HG02884 (cell line): ENCODE results near the gene CCDC85C.

Experiments
- ATAC-seq: cut with Tn5 transposase; IDR thresholded peaks from one replicate; pipeline ENCODE4 v1.9.1; 2021; ENCODE audit warnings: mild to moderate bottlenecking, moderate library complexity; ENCODE audit not compliant: unreplicated experiment

CCDC85C gene

DNA sequence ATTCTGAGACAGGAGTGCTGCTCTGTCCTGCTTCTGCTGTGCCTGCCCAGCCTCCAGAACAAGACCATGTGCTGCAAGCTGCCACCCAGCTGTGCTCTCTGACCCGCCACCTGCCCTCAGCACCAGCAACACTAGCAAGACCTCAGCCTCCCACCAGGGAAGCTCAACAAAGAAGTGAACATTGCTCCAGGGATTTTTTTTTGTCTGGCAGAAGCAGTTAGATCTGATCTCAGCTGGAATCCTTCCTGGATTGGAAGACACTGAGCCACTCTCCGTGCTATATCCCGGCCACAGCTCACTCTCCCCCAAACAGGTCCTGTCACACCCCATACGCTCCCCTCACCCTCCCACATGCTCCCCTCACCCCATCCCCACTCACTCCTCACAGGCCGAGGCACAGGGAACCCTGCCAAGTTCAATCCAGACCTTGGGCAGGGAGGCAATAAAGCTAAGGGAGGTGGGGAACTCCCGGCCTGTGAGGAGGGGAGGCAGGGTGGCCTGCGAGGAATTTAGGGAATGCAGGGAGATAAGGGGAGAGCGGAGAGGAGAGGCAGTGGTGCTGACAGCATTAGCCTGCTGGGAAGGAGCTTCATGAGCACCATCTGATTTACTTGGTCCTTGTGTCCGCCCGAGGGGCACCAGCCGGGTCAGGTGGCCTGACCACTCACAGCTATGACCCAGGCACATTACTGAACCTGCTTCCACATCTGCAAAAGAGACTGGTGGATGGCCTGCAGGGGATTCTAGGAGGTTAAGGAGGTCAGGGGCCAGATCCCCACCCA is 29.7 kb downstream of the CCDC85C start:
- ATAC-seq: no peak

DNA sequence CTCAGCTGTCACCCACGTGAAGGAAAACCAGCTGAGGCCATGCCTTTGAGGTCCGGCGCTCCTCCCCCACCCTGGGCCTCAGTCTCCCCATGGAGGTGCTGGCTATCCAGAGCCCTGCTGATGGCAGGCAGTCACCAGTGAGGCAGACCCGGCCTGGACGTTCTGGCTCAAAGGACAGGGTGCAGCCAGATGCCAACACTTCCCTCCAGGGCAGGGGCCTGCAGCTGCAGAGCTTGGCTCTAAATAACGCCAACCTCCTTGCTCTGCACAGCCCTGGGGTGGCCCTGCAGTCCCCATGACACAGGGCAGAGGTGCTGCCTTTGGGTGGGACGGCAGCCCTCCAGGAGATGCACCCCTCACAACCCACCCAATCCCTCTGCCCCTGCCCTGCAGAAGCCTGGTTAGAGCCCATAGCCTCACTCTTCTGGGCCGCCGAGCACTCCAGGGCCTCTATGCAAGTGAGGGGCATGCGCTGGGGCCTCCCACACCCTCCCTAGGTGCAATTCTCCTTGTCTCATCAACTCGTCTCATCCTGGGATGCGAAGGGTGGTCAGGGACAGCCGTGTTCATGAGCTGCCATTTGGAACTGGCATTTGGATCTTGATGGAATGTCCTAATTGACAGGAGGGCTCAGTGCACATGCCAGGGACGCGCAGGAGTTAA is 30.4 kb downstream of the CCDC85C start:
- ATAC-seq: no peak

DNA sequence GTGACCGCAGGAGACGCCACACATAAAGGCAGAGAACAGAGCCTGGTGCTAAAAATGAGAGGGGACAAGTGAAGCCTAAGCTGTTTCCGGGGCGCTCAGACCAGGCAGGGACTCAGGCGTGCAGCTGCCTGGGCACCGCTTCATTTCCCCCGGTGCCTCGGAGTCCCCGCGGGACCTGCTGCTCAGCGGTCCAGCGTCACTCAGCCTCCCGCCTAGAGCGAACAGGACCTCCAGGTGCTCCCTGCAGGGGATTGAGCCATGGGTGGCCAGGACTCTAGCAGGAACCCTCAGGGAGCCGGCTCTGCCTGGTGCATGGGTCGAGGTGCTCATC is 31.0 kb downstream of the CCDC85C start:
- no peak for ATAC-seq

DNA sequence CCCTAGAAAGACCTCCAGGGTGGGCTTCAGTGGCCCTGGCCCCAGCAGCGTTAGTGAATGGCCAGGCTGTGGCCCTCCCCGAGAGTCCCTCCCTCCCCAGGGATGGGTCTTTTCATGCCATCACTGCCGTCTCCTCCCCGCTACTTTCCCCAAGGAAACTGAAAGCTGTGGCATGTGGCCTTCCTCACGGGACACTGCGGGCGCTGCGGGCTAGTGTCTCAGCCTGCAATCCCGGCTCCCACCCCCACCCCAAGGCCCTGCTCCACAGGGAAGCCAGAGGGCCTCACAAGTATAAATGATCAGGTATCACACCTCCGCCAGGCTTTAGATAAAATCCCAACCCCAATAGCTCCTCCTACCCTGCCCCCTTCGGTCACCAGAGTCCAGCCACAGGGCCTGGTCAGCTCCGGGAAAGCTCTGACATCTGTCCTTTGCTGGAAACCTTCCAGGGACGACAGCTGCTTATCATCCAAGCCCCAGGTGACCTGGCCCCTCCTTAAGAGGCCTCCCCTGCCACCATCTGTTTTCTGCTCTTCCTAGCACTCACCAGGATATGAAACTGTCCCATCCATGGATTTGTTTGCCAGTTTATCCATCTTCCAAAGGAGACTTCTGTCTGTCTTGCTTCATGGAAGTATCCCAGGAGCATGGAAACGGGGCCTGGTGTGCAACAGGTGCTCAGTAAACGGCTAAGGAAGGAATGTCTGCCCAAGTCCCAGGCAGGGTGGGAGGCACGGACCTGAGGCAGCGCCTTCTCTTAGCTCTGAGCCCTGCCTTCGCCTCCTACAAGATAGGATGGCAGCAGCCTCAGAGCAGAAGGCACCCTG is 31.6 kb downstream of the CCDC85C start:
- no peak for ATAC-seq

DNA sequence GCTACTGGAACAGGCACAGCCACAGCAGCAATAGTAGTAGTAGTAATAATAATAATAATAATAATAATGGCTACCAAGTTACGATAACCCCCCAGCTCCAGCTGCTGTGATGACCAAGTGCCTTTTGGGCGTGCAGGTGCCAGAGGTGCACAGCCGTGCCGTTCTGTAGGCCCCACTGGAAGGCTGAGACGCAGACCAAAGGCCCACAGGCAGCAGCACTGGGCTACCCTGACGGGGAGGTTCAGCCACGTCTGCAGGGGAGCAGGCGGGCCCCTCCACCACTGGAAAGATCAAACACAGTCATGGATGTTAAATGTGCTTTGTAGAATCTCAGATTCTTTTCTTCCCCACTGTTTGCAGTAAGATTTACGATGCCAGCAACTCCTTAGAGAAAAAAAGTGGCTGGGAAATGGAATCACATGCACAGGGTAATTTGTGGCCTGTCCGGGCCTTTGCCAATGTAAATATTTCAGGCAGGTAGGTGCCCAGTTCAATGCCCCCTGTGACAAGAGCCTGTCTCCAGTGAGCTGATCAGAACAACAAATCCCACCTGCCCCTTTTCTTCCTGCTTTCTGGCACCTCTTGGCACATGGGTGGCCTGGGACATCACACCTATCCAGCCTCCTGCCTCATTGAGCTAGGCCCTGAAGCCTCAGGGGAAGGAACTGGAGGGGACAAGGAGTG is 32.6 kb downstream of the CCDC85C start:
- ATAC-seq: no peak

DNA sequence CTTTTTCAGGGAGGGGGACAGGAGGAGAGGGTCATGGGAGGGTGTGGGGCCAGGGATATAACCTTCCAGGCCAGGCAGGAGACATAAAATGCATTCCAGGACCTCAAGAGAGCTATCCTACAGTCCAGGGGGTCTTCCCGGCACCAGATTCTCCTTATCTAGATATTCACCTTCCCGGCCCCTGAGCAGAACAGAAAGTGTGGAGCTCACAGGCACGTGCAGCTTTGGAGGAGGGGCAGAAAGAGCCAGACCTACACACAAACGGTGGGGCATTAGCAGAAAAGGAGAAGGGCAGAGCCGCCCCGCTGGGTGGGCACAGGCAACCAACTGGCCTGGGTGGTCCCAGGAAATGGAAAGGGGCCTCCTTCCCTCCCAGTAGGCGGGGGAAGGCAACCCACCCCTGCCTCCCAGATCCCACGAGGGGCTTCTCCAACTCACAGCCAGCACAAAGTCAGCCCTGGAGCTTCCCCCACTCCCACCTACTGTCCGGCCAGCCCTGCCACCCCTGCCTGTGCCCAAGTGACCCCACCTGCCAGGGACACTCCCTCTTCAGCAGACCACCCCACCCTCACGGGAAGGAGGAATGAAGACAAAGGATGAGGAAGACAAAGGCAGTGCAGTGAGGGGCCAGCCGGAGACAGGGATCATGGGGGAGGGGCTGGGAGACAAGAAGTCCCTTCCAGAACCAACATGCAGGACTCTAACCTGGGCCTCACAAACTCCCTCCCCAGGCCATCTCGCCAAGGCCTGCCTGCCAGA is 33.3 kb downstream of the CCDC85C start:
- no peak for ATAC-seq

DNA sequence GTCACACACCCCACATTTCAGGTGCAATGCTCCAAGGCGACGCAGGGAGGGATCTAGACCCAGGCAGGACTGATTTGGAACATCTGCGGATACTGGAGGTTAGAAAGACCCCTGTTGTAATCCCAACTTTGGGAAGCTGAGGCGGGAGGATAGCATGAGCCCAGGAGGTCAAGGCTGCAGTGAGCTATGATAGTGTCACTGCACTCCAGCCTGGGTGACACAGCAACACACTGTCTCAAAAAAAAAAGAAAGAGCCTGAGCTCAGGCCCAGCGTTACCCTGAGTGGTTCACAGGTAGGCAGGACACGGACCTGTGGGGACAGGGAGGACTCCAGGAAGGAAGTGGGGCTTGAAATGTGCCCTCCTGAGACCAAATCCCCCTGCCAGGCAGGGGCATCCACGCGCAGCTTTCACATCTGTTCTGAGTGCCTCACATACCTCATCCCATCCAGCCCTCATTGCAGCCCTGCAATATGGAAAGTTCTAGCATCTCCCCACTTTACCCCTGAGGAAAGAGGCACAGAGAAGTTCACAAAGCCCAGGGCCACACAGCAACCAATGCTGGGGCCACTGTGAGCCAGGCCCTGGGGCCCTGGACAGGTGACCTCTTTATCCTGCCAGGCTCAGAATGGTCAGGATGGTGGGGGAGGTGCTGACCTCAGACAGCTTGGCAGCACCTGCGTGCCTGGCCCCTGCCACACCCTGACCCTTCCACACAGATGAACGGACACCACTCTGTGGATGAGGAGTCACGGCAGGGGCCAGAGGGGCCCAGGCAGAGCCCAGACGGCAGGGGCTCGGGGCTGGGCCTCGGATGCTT is 34.1 kb downstream of the CCDC85C start:
- ATAC-seq: no peak

DNA sequence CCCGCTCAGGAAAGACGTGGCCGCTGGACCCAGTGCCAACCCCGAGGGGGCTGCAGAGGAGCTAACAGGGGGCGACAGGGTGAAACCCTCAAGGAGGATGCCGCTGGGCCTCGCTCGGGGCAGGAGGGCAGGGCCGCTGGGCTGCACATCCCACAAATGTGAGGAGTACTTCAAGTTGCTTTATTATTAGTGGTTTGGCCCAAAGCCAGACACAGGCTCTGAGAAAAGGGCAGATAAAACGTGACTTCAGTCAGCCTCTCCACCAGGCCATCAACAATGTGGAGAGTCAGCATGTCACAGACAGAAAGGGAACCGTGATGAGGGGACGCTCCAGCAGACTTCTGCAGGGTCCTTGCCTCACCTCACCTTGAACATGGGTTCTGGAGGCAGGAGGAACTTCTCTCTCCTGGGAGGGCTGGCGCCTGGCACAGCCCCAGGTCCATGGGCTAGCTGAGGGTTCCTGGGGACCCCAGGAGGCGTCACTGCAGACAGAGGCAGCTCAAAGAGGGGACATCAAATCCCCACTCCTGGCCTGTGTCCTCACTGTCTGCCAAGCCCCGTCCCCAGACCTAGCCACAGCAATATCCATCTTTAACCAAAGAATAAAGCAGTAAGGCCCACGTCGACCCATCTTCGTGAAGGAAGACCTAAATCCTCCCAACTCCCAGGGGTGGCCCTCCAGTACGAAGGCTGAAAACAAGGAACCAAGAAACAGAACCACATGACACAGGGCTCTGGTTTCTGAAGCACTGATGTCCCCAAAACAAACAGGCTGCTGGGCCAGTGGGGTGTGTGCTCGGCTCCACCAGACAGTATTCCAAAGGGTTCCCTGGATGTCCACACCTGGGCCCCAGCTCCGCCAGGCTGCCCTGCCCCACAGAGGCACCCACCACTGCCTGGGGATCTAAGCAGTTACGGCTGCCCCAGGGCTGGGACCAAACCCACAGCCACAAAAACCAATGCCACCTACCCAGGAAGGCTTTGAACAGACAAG is 35.1 kb downstream of the CCDC85C start:
- ATAC-seq: no peak

DNA sequence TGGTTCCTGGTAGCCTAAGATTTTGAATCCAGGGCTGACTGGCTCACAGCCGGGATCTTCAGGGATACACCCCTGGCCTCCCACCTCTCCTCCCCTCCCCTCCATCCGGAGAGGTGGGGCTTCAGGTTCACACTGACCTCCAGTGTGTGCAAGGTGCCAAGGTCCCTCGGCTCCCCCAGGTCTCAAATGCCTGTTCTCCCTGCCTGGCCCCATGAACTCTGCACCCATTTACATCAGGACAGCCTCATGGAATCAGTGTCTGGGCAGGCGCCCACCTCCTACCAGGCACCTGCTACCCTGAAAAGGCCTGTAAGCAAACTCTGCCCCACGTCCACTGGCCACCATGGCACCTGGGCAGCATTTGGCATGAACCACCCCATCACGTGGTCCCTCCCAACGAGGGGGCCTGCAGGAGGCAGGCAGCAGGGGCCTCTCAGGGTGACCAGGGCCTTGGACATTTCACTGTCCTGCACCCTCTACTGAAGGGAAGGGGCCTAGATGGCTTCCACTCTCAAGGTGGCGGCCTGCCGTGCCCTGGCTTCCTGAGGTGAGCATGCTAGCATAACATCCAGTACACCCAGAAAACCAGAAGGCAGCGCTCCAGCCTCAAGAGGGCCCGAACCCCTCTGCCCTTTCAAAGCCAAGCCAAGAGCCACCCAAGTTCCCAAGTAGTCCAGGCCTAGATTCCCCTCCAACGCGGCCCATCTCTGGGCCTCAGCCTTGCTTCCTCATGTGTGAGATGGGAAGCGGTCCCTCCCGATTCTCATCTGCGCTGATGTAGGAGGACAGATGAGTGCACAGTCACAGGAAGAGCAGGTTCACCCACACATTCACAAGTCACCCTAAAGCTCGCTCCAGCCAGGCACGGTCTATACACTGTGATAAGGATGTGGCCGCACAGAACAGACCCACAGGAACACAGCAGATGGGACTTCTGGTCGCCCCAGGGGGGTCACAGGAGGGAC is 37.3 kb downstream of the CCDC85C start:
- no peak for ATAC-seq

DNA sequence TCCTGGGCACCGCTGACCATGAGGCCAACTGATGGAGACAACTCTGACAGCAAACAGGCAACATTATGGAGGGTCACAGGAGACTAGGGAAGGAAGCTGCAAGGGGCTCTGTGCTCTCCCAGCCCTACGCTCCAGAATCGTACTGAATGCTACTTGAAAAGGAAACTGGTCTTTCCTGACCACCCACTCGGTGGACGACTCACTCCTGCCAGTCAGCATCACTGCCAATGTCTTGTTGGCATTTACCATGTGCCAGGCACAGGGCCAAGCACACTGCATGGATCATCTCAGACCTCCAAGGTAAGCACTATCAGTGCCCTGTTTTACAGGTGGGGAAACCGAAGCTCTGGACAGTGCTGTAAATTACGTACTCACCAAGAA is 38.0 kb downstream of the CCDC85C start:
- no peak for ATAC-seq

DNA sequence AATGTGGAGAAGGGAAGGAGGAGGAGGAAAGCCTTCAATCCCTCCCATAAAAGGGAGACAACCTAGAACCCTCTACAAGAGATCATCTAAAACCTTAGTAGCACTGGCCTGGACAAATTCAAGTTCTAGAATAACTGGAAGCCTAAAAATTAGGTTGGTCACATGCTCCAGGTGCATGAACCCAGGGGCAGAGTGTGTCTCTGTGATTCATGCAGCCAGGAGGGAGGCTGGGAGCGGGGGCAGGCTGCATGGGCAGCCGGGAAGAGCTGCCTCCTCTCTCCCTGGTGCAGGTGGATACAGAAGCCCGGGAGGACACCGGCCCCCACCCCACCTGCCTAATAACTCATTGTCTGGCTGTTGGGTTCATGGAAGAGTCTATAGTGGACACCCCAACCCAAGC is 38.6 kb downstream of the CCDC85C start:
- no peak for ATAC-seq

DNA sequence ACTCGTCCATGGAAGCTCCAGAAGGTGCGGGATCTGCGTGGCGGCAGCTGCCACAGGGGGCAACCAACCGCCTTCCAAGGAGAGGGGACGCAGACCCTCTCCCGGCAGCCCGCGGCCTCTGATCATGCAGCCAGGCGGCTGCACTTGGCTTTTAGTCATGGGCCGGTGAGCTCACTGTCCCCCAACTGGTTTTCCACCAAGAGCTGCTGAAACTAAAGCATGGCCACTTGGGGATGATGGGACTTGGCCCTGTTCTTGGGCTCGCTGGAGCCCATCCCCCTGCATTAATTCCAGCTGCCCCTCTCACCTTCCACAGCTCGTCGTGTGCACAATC is 39.1 kb downstream of the CCDC85C start:
- no peak for ATAC-seq

DNA sequence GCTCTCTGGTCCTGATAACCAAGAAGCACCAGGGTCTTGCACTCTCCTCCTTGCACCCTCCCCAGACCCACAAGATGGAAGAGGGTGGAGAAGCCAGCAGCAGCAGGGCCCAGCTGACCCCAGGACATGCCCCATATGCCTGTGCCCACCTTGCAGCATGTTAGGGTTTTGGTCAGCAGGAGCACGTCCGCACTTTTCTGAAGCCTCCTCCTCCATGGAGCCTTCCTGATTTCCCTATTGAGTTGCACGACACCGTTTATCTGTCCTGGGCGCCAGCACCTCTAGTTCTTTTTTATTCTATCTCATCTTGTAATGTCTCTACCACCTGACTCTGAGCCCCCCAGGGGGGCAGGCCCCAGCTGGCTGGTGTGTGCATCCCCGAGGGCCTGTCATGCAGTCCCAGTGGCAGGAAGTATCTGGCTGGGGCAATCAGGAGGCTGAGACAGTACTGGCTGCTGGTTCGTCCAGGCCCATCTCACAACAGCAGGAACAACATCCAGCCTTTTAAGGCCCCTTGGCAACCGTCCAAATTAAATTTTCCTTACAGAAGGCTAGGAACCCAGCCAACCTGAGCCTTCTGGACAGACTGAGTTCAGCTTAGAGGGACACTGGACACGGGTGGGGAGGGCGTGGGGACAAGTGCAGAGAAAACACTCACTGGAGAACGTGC is 39.6 kb downstream of the CCDC85C start:
- ATAC-seq: no peak

DNA sequence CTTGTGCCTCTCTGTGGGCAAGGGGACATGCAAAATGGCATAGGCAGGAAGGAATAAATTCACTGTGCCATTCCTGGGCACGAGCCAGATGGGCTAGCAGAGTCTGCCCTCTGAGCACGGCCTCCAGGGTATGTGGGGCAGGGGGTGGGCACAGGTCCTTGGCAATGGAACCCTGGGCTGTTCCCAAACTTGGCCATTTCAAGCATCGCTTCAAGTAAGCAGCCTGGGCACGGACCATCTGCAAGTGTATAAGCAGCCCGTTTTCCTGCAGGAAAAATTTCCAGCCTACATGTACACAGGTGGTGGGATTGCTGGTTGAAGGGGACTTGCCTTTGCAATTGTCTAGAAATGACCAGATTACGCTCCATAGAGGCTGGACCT is 40.3 kb downstream of the CCDC85C start:
- ATAC-seq: no peak

DNA sequence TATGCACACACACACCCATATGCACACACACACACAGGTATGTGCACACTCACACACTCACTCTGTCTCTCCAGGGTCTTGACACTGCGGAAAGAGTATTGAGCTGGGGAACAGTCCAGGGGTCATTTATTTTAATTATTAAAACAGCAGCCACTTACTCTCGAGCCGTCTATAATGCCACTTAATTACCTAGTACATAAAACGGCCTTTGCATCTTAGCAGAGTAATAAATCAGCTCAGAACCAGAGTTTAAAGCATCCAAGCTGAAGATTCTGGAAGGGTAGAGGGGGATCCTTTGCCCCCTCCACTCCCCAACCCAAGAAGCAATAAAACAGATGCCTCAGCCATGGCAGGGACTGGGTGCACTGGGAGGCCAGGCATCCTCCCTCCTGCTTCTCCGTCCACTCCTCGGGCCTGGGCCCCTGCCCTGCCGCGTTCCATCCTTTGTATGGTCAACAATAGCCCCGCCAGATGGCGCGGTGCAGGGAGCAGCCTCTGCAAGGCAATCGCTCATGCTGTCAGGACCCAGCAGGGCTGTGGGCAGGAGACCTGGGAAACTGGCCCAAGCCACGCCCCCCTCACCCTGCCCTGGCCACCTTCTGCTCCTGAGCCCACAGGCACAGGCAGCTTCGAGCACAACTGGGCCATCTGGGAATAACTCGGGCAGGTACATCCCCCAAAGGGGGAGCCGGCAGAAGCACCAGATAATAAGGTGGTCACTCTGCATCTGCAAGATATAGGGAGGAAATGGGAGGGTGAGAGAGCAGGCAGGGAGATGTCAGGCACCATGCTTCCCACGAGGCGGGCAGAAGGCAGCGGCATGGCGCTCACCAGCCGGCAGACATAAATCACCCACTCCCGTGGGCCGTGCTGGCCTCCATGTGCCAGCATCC is 40.9 kb downstream of the CCDC85C start:
- no peak for ATAC-seq

DNA sequence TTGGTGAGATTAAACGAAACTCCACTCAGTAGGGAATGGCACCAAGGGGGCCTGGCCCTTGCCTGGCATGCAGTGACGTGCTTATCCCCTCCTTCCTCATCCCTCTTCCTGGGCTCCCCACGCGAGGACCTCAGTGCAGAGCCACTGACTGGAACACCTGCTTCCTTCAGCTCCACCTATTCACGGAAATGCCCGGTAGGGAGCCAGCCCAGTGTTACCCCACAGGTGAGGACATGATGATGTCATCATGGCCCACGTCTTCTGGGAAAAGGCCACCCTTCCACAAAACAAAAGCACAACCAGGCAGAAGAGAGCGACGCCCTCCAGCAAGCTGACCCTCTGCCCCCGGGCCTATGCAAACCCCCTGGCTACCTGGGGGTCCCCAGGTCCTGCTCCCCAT is 42.1 kb downstream of the CCDC85C start:
- no peak for ATAC-seq
